C4-2B (cell line): ENCODE results near the gene UBE2Q2.

Experiments
- ZFX ChIP-seq: fragments of 450-650 bp; IDR thresholded peaks from 2 replicates; pipeline ENCODE4 v1.6.1; 2017
- TF ChIP-seq, protein P1 (sequence below): fragments of 450-650 bp; conservative IDR thresholded peaks from 2 replicates; pipeline ENCODE4 v1.5.1; 2017; ENCODE audit warnings: mild to moderate bottlenecking

DNA sequence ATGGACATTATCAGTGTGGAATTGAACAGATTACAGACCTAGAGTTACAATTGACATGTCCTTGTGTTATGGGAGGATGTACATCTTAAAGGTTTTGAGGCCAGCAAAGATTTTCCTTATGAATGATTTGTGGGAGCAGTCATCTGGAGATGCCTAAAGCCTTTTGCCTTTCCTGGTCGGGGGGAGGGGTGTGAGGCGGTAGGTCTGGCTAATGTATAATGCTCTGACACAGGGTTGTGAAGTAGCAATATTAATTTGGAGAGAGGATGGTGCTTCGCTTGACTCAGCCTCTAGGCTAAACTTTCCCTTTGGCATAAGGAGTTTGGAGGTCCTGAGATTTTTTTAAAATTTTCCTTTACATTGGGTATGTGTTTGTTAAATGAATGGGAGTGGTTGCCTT lies 83.7 kb downstream of the UBE2Q2 start:
- TF ChIP-seq, protein P1, sequence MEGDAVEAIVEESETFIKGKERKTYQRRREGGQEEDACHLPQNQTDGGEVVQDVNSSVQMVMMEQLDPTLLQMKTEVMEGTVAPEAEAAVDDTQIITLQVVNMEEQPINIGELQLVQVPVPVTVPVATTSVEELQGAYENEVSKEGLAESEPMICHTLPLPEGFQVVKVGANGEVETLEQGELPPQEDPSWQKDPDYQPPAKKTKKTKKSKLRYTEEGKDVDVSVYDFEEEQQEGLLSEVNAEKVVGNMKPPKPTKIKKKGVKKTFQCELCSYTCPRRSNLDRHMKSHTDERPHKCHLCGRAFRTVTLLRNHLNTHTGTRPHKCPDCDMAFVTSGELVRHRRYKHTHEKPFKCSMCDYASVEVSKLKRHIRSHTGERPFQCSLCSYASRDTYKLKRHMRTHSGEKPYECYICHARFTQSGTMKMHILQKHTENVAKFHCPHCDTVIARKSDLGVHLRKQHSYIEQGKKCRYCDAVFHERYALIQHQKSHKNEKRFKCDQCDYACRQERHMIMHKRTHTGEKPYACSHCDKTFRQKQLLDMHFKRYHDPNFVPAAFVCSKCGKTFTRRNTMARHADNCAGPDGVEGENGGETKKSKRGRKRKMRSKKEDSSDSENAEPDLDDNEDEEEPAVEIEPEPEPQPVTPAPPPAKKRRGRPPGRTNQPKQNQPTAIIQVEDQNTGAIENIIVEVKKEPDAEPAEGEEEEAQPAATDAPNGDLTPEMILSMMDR = no peak
- no peak for TF ChIP-seq ZFX
